Fibroblast of lung (primary cell): Measurements from ENCODE around the gene CNPY4. TPM values are rescaled to one million over a fixed set of nuclear protein-coding genes. Genes with fewer than 3 reads are reported as not detected.

Source experiments
- DNase-seq, 2 donors: peaks; one replicate each; pipeline versions ENCODE4 v3.0.0 to v3.0.0-alpha.2; 2010; ENCODE audit warnings: low read depth in 2 of 2
- H2AFZ ChIP-seq: 2 replicates; pipeline ENCODE4 v1.5.1; 2012; ENCODE audit warnings: low read length, control low read depth, inconsistent platforms
- H3K27ac ChIP-seq: 2 replicates; pipeline ENCODE4 v1.5.1; 2011; ENCODE audit warnings: low read length, control low read depth; ENCODE audit not compliant: insufficient read depth
- H3K27me3 ChIP-seq: 2 replicates; pipeline ENCODE4 v1.5.1; 2011; ENCODE audit warnings: mild to moderate bottlenecking, low read length; ENCODE audit not compliant: control insufficient read depth, insufficient read depth
- H3K36me3 ChIP-seq: 2 replicates; pipeline ENCODE4 v1.5.1; 2011; ENCODE audit warnings: low read length; ENCODE audit not compliant: control insufficient read depth, insufficient read depth
- H3K4me1 ChIP-seq: 2 replicates; pipeline ENCODE4 v1.5.1; 2011; ENCODE audit warnings: low read length; ENCODE audit not compliant: control insufficient read depth, insufficient read depth; ENCODE audit errors: extremely low read depth
- H3K4me2 ChIP-seq: 2 replicates; pipeline ENCODE4 v1.5.1; 2011; ENCODE audit warnings: low read length, control low read depth; ENCODE audit not compliant: insufficient read depth; ENCODE audit errors: extremely low read depth
- H3K4me3 ChIP-seq, 4 experiments: fragments of 200-600 bp in 1 of 4; sonication (generic) in 1 of 4; replicated peaks in 1 of 4; 2 replicates each; pipeline ENCODE4 v1.5.1; 2011 to 2016; ENCODE audit warnings: low read length in 4 of 4, low read depth in 3 of 4, mild to moderate bottlenecking in 3 of 4, control low read depth in 2 of 4, inconsistent platforms in 1 of 4, mixed read lengths in 1 of 4; ENCODE audit not compliant: insufficient read depth in 1 of 4; ENCODE audit errors: control extremely low read depth in 1 of 4
- H3K79me2 ChIP-seq: 2 replicates; pipeline ENCODE4 v1.5.1; 2012; ENCODE audit warnings: mild to moderate bottlenecking, low read length, inconsistent platforms; ENCODE audit not compliant: control insufficient read depth, insufficient read depth
- H3K9ac ChIP-seq: 2 replicates; pipeline ENCODE4 v1.5.1; 2011; ENCODE audit warnings: mild to moderate bottlenecking, low read length, control low read depth; ENCODE audit not compliant: insufficient read depth
- H3K9me3 ChIP-seq: 2 replicates; pipeline ENCODE4 v1.5.1; 2012; ENCODE audit warnings: low read depth, low read length; ENCODE audit not compliant: control insufficient read depth, insufficient read depth
- H4K20me1 ChIP-seq: 2 replicates; pipeline ENCODE4 v1.5.1; 2011; ENCODE audit warnings: low read length; ENCODE audit not compliant: control insufficient read depth, insufficient read depth; ENCODE audit errors: extremely low read depth
- CTCF ChIP-seq, 2 donors: IDR thresholded peaks in 1 of 2; conservative IDR thresholded peaks in 1 of 2; 1 replicate in 1 of 2; 2 replicates in 1 of 2; pipeline ENCODE4 v1.5.1; 2011 to 2012; ENCODE audit warnings: low read length in 2 of 2, control low read depth in 1 of 2, inconsistent platforms in 1 of 2, low read depth in 1 of 2, mild to moderate bottlenecking in 1 of 2
- EZH2 ChIP-seq: IDR thresholded peaks from 2 replicates; pipeline ENCODE4 v1.5.1; 2012; ENCODE audit warnings: low read length, control low read depth, mild to moderate bottlenecking; ENCODE audit errors: missing control alignments
- polyA plus RNA-seq, 2 donors: library from polyadenylated mRNA; depleted of rRNA in 1 of 2; stranded (reverse) in 1 of 2; unstranded in 1 of 2; fragments of >200 nt; gene quantifications; 2 replicates each; pipeline ENCODE4 v1.2.1, GENCODE V29; 2011 to 2012; ENCODE audit warnings: missing spikeins in 1 of 2
- total RNA-seq: library from RNA; depleted of rRNA; stranded (reverse); fragments of >200 nt; gene quantifications from 2 replicates; pipeline ENCODE4 v1.2.1, GENCODE V29; 2014

Gene CNPY4
- total and polyA plus RNA-seq, 2 donors (not counting 1 experiment from before 2014, with no cell fraction given), result 21.6 to 40.7 TPM

- Histone ChIP-seq H2AFZ (no peak overlapping the region), H3K9ac (no peak overlapping the region), H3K9me3 (no peaks in the 10 kb centered on the region), H3K4me3 (no peak overlapping the region), H4K20me1 (no peaks in the 10 kb centered on the region), H3K27ac (no peak overlapping the region), H3K36me3 (peaks cover 36% of the 10 kb centered on the region), H3K4me1 (no peaks in the 10 kb centered on the region), H3K79me2 (no peaks in the 10 kb centered on the region), H3K4me2 (no peak overlapping the region), H3K27me3 (no peaks in the 10 kb centered on the region)
- TF ChIP-seq EZH2 (no peak), CTCF (conservative IDR thresholded peaks at IDR 0.05 in 1 of 2, IDR thresholded peaks at IDR 0.05 in 1 of 2; ENCODE audit: low read depth in 1 of 2, low read length in 2 of 2) (peak in 1 of 2 donors; percentile 15)
- DNase-seq, result no peak
Observed at GRCh38 chr7:100109521-100110163, 9.8 kb upstream of the CNPY4 start.

- no peak overlapping the region for H2AFZ ChIP-seq
- H3K36me3 ChIP-seq, result peaks cover 34% of the 10 kb centered on the region
- no peak for DNase-seq
- H3K9me3 ChIP-seq, result no peaks in the 10 kb centered on the region
- H3K9ac ChIP-seq, result no peak overlapping the region
- H3K27ac ChIP-seq, result no peak overlapping the region
- H3K27me3 ChIP-seq, result no peaks in the 10 kb centered on the region
- H3K4me1 ChIP-seq, result no peaks in the 10 kb centered on the region
- H3K4me3 ChIP-seq, result no peak overlapping the region
- no peaks in the 10 kb centered on the region for H4K20me1 ChIP-seq
- H3K4me2 ChIP-seq, result no peak overlapping the region
- TF ChIP-seq CTCF (conservative IDR thresholded peaks at IDR 0.05 in 1 of 2, IDR thresholded peaks at IDR 0.05 in 1 of 2; ENCODE audit: low read depth in 1 of 2, low read length in 2 of 2) (no peak), EZH2 (no peak)
- H3K79me2 ChIP-seq, result no peaks in the 10 kb centered on the region
Observed at GRCh38 chr7:100111156-100111555, 8.3 kb upstream of the CNPY4 start.

GRCh38 chr7:100111914-100112313 lies 7.5 kb upstream of the CNPY4 start:
- no peaks in the 10 kb centered on the region for H3K9me3 ChIP-seq
- no peaks in the 10 kb centered on the region for H4K20me1 ChIP-seq
- H3K4me3 ChIP-seq, result no peak overlapping the region
- H3K4me1 ChIP-seq, result no peaks in the 10 kb centered on the region
- no peak overlapping the region for H3K9ac ChIP-seq
- H3K27ac ChIP-seq, result no peak overlapping the region
- no peaks in the 10 kb centered on the region for H3K79me2 ChIP-seq
- TF ChIP-seq CTCF (conservative IDR thresholded peaks at IDR 0.05 in 1 of 2, IDR thresholded peaks at IDR 0.05 in 1 of 2; ENCODE audit: low read depth in 1 of 2, low read length in 2 of 2) (no peak), EZH2 (no peak)
- no peaks in the 10 kb centered on the region for H3K27me3 ChIP-seq
- no peak overlapping the region for H3K4me2 ChIP-seq
- no peak overlapping the region for H2AFZ ChIP-seq
- DNase-seq, result no peak
- peaks cover 33% of the 10 kb centered on the region for H3K36me3 ChIP-seq
